Measurements from ENCODE around the gene ANXA5.
"Not testable (repeated sequence)": the region's sequence is repeated elsewhere in the genome, so short reads cannot be mapped to it uniquely, and the experiment has no call there.

The ANXA5 gene

DNA sequence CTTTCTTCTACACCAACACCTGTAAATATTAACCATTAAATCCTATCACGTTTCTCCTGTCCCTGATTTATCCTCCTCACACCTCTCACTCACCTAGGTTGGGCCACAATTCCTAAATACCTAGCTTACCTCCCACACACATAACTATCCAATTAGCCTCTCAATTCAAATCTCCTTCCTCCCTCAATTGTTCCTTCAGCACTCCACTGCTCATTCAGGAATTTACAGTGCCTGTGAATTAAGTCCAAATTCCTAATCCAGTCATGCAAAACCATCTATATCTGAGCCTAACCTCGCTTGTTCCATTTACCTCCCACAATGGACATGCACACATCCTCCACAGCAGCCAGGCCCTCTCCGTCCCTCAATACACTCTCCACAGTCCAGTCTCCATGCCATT is 17.5 kb downstream of the ANXA5 start:
- DNase-seq (ENCODE audit: low read depth in 2 of 2), result no peak

DNA sequence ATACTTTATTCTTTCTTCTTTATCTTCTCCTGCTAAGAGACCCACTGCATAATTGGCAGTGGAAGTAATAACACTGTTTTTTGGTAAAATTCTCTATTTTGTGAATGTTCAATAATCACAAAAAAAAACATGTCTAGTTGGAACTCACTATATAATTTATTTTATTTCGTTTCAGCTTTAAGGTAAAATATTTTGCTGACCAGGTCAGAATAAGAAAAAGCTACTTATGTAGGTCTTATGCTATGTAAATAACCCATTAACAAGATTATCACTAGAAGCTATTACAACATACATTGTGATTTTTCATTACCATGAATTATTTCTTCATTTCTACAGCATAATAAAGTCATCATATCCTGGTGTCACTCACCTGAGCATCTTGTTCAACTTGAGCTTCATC is 19.3 kb downstream of the ANXA5 start:
- DNase-seq (ENCODE audit: low read depth in 2 of 2), result no peak

- DNase-seq (ENCODE audit: low read depth in 2 of 2), result no peak
Measured at GRCh38 chr4:121676345-121677075, 20.3 kb downstream of the ANXA5 start.

- DNase-seq (ENCODE audit: low read depth in 2 of 2), result no peak
Measured at GRCh38 chr4:121675715-121676114, 21.1 kb downstream of the ANXA5 start.

DNA sequence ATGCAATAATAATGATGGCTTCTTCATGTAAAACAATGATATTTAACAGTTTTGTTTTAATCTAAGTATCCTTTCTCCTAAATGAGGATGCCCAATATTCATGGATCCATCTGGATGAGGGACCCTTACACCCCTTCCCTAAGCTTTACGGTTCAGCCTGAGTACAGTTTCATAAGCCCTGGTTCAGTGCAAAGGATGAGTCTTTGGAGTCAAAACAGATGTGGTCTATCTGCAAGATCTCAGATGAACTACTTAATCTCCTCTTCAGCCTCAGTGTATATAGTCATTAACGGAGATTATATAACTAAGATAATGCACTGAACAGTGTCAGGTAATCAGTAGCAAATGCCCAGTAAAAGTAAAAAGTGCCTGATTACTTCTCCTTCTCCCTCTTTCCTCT is 22.1 kb downstream of the ANXA5 start:
- DNase-seq (ENCODE audit: low read depth in 2 of 2), result no peak

DNA sequence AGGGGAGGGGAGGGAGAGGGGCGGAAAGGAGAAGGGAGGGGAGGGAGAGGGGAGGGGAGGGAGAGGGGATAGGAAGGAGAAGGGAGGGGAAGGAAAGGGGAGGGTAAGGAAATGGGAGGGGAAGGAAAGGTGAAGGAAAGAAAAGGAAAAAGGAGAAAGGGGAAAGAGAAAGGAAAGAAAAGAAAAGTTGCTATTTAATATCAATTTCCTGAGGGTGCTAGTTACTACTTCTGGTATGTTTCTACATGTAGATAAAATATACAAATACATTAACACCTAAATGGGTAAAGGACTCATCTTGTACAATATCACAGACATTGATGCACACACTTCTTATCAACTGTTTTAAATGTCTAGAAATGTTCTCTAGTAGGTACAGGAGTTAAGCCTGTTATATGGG is 22.6 kb downstream of the ANXA5 start:
- DNase-seq (ENCODE audit: low read depth in 2 of 2), result no peak

DNA sequence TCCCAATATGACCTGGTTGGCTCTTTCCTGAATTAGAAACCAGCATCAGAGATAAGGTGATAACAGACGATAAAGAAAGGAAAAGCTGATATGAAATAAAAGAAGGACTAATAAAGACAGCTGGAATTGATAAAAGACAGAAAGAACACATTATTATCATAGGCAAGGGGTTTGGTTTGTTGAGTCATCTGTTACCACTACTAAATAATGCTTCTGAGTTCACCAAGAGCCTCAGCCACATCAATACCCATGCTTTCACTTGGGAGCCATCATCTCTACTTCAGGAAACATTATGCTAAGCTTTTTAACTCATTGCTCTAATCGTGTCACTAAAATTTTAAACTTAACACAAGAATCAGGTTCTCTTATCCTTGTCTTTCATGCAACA is 27.6 kb downstream of the ANXA5 start:
- DNase-seq (ENCODE audit: low read depth in 2 of 2), result no peak

DNA sequence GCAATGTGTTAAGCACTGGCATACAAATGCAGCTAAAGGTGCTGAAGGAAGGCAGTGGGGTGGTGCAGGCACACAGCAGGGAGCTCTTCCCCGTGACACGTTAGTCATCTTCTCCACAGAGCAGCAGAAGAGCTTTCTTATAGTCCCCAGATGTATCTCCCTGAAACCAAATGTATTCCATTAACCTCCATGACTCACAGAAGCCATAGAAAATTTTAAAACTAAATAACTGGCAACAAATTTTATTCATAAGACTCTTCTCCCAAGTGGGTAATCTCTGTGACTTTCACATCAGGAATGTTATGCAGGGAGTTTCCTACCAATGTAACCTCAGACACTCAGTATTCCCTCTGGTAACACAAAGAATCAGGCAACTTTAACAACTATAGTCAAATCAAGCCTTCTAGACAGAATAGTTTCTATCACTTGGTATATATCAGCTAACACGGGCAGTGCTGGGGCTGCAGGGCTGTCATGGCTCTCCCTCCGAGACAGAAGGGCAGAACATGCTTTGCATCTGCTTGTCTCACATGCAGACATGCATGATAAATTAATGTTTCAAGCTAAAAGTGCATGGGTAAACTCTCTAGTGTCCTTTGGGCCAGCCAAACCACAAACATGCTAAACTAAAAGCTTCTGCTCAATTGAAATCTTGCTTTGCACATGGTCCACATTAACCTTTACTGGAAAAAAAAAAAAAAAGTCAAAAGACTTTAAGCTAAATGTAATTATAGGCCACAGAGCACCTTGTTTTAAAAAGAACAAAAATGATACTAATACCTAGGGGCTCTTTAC is 28.2 kb downstream of the ANXA5 start:
- DNase-seq (ENCODE audit: low read depth in 2 of 2), result no peak

DNA sequence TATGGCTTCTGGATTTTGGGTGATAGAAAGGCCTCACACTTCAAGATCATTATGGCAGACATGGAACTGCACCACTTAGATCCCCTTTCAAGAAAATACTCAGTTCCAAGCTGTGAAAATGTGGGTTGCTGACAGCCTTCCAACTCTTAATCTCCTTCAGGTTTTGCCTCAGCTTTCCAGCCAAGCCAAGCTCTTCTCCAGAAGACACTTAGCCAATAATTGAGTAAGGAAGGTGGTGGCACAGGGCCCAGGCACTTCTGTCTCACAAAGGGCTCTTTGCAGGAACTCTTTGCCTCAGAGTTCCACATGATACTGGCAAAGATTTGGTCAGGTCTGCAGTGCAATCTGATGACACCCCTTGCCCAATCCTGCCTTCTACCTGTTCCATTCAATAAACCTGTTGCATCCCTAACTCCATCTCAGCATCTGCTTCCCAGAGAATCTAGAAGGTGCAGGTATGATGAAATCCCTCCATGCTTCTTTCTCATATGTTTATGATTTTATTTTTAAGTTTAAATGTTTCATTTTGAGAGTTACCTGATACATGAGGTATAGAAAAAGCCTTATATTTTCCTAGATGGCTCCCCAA is 30.6 kb downstream of the ANXA5 start:
- DNase-seq (ENCODE audit: low read depth in 2 of 2), result no peak

GRCh38 chr4:121665371-121665770 is 31.4 kb downstream of the ANXA5 start:
- no peak for DNase-seq (ENCODE audit: low read depth in 2 of 2)

- DNase-seq (ENCODE audit: low read depth in 2 of 2), result no peak
Measured at GRCh38 chr4:121662225-121662624, 34.6 kb downstream of the ANXA5 start.

DNA sequence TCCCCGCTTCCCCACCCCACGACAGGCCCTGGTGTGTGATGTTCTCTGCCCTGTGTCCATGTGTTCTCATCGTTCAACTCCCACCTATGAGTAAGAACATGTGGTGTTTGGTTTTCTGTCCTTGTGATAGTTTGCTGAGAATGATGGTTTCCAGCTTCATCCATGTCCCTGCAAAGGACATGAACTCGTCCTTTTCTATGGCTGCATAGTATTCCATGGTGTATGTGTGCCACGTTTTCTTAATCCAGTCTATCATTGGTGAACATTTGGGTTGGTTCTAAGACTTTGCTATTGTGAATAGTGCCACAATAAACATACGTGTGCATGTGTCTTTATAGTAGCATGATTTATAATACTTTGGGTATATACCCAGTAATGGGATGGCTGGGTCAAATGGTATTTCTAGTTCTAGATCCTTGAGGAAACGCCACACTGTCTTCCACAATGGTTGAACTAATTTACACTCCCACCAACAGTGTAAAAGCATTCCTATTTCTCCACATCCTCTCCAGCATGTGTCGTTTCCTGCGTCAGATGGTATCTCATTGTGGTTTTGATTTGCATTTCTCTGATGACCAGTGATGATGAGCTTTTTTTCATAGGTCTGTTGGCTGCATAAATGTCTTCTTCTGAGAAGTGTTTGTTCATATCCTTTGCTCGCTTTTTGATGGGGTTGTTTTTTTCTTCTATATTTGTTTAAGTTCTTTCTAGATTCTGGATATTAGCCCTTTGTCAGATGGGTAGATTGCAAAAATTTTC is 36.4 kb downstream of the ANXA5 start:
- not testable (repeated sequence) for DNase-seq (ENCODE audit: low read depth in 2 of 2)

GRCh38 chr4:121658125-121658524 is 38.7 kb downstream of the ANXA5 start:
- no peak for DNase-seq (ENCODE audit: low read depth in 2 of 2)

DNA sequence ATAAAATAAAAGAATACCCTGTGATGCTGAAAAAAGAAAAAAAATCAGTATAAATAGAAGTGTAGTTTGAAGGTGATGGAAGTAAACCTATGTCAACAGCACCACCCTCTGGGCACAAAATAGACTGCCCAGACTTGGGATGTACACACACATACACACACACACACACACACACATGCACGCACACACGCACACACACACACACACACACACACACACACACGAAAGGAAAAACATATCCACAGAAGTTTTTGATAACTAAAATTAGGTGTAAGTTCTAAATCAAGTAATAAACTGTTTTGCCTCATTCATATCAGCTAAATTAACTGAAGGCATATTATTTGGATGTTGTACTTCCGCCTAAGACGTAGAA is 40.5 kb downstream of the ANXA5 start:
- peak; percentile 4 to 7 for DNase-seq (ENCODE audit: low read depth in 2 of 2)

GRCh38 chr4:121655320-121656268 is 41.2 kb downstream of the ANXA5 start:
- no peak for DNase-seq (ENCODE audit: low read depth in 2 of 2)

- DNase-seq (ENCODE audit: low read depth in 2 of 2), result no peak
Measured at GRCh38 chr4:121654738-121655137, 42.0 kb downstream of the ANXA5 start.

DNA sequence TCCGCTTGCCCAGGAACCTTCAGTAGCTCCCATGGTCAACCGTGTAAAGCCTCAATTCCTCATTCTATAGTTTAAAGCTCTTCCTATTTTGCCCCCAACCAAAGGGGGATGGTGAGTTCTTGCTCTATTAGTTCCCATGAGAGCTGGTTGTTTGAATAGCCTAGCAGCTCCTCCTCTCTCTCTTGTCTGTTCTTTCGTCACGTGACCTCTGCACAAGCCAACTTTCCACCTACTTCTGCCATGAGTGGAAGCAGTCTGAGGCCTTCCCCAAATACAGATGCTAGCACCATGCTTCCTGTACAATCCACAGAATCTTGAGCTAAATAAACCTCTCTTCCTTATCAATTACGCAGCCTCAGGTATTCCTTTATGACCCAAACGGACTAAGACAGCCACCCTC is 42.8 kb downstream of the ANXA5 start:
- no peak for DNase-seq (ENCODE audit: low read depth in 2 of 2)

DNA sequence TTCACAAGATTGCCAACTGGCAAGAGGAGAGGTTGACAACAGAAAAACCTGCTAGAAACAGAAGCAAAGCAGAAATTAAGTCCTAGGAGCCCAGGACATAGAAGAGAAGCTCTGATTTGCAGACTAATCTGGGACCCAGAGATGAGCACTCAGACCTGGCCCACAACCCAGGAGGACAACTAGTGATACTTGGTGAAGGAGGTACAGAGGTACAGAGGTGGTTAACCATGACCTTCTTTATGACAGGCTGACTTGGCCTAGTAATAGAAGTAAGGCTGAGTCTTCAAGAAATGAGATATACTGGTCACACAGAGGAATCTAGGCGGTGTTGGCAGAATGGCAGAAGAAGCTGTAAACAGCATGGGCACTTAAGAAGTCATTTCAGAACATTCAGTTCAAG is 43.6 kb downstream of the ANXA5 start:
- DNase-seq (ENCODE audit: low read depth in 2 of 2), result no peak

DNA sequence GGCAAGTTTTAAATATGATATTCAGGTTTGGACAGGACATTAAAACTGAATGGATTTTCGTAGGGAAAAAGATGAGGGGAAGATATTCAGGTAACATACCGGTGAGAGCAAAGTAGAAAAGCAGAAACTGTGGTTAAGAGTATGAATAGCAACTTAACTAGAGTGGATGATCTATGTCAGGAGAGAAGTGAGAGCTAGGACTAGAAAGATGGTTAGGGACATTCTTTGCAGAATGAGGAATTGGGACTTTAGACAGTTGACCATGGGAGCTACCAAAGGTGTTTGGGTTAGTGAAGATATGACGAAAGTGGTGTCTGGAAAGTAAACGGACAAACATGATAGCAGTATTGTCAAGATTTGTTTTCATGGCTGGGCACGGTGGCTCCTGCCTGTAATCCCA is 45.2 kb downstream of the ANXA5 start:
- no peak for DNase-seq (ENCODE audit: low read depth in 2 of 2)

GRCh38 chr4:121650741-121651140 is 46.0 kb downstream of the ANXA5 start:
- DNase-seq (ENCODE audit: low read depth in 2 of 2), result no peak

GRCh38 chr4:121648516-121648915 is 48.3 kb downstream of the ANXA5 start:
- no peak for DNase-seq (ENCODE audit: low read depth in 2 of 2)
